Keratinocyte (primary cell): Measurements from ENCODE around the gene USHBP1. TPM values are rescaled to one million over a fixed set of nuclear protein-coding genes. Genes with fewer than 3 reads are reported as not detected.

Source experiments
- DNase-seq: peaks from one replicate; pipeline ENCODE4 v3.0.0-alpha.2; 2011; ENCODE audit warnings: low read depth, missing footprints, low spot score
- FAIRE-seq: peaks from 2 replicates; lab custom pipeline; 2011; peaks lifted over from hg19 to GRCh38; lab: Jason Lieb, UNC
- H2AFZ ChIP-seq: 2 replicates; pipeline ENCODE4 v1.6.0; 2012; ENCODE audit warnings: low read length, control low read depth, inconsistent platforms; ENCODE audit not compliant: control insufficient read depth
- H3K27ac ChIP-seq: 2 replicates; pipeline ENCODE4 v1.5.1; 2011; ENCODE audit warnings: low read length; ENCODE audit not compliant: control insufficient read depth, insufficient read depth
- H3K27me3 ChIP-seq: 3 replicates; pipeline ENCODE4 v1.6.0; 2011; ENCODE audit warnings: low read length; ENCODE audit not compliant: control insufficient read depth, insufficient read depth; ENCODE audit errors: extremely low read depth
- H3K36me3 ChIP-seq, 2 experiments: 2 replicates in 1 of 2; 3 replicates in 1 of 2; pipeline ENCODE4 v1.5.1; 2011; ENCODE audit warnings: low read length in 2 of 2, mild to moderate bottlenecking in 1 of 2; ENCODE audit not compliant: control insufficient read depth in 2 of 2, insufficient read depth in 2 of 2; ENCODE audit errors: extremely low read depth in 1 of 2
- H3K4me1 ChIP-seq: 3 replicates; pipeline ENCODE4 v1.5.1; 2011; ENCODE audit warnings: low read length; ENCODE audit not compliant: control insufficient read depth, insufficient read depth; ENCODE audit errors: extremely low read depth
- H3K4me2 ChIP-seq: 3 replicates; pipeline ENCODE4 v1.6.0; 2011; ENCODE audit warnings: low read depth, low read length; ENCODE audit not compliant: control insufficient read depth, insufficient read depth; ENCODE audit errors: extremely low read depth
- H3K4me3 ChIP-seq, 3 experiments: fragments of 200-600 bp in 1 of 3; sonication (generic) in 1 of 3; 2 replicates in 2 of 3; 3 replicates in 1 of 3; pipeline ENCODE4 v1.5.1; 2011 to 2016; ENCODE audit warnings: low read length in 3 of 3, mild to moderate bottlenecking in 3 of 3, control low read depth in 2 of 3, inconsistent platforms in 1 of 3, low read depth in 1 of 3, mixed read lengths in 1 of 3, mixed run types in 1 of 3, moderate library complexity in 1 of 3; ENCODE audit not compliant: control insufficient read depth in 2 of 3, insufficient read depth in 2 of 3; ENCODE audit errors: extremely low read depth in 1 of 3
- H3K79me2 ChIP-seq: 2 replicates; pipeline ENCODE4 v1.6.0; 2012; ENCODE audit warnings: low read length; ENCODE audit not compliant: control insufficient read depth, insufficient read depth
- H3K9ac ChIP-seq: 3 replicates; pipeline ENCODE4 v1.6.0; 2011; ENCODE audit warnings: low read length; ENCODE audit not compliant: control insufficient read depth, insufficient read depth; ENCODE audit errors: extremely low read depth
- H3K9me1 ChIP-seq: 3 replicates; pipeline ENCODE4 v1.6.0; 2011; ENCODE audit warnings: low read length; ENCODE audit not compliant: control insufficient read depth, insufficient read depth; ENCODE audit errors: extremely low read depth
- H3K9me3 ChIP-seq: 2 replicates; pipeline ENCODE4 v1.5.1; 2012; ENCODE audit warnings: low read depth, low read length; ENCODE audit not compliant: control insufficient read depth
- H4K20me1 ChIP-seq: 3 replicates; pipeline ENCODE4 v1.6.0; 2011; ENCODE audit warnings: low read length; ENCODE audit not compliant: control insufficient read depth, insufficient read depth; ENCODE audit errors: extremely low read depth
- EZH2 ChIP-seq: IDR thresholded peaks from one replicate; pipeline ENCODE4 v1.6.1; 2012; ENCODE audit warnings: inconsistent platforms, mild to moderate bottlenecking, low read length, moderate library complexity
- dilution Hi-C: fragments of 300-500 bp; cut with MboI; formaldehyde crosslinking; loops from one replicate; pipeline ENCODE4 v1.7.0; 2020; ENCODE audit warnings: low sequenced_read_pairs; ENCODE audit not compliant: extremely low pct_ligation_motif_present
- polyA plus RNA-seq, 5 experiments: library from polyadenylated mRNA; depleted of rRNA in 3 of 5; stranded (reverse) in 3 of 5; stranded (forward) in 1 of 5; unstranded in 1 of 5; fragments of >200 nt; gene quantifications; 1 replicate in 1 of 5; 2 replicates in 3 of 5; 3 replicates in 1 of 5; pipeline versions ENCODE4 v1.2.1 to v1.2.3, GENCODE V29; 2011 to 2012; ENCODE audit warnings: missing spikeins in 2 of 5, low read depth in 1 of 5, low replicate concordance in 1 of 5
- TF ChIP-seq, protein P1 (sequence below), 3 experiments: IDR thresholded peaks in 1 of 3; conservative IDR thresholded peaks in 1 of 3; optimal IDR thresholded peaks in 1 of 3; 2 replicates in 2 of 3; 3 replicates in 1 of 3; pipeline versions ENCODE3 to v1.5.1; 2011; ENCODE audit warnings: low read length in 3 of 3, mild to moderate bottlenecking in 3 of 3, moderate library complexity in 2 of 3, control low read depth in 1 of 3, inconsistent platforms in 1 of 3; ENCODE audit not compliant: insufficient read depth in 2 of 3; ENCODE audit errors: extremely low read depth in 1 of 3

USHBP1 gene
- polyA plus RNA-seq, 1 donor (not counting 4 experiments of a cell fraction or from before 2014, with no cell fraction given) = not detected

DNA sequence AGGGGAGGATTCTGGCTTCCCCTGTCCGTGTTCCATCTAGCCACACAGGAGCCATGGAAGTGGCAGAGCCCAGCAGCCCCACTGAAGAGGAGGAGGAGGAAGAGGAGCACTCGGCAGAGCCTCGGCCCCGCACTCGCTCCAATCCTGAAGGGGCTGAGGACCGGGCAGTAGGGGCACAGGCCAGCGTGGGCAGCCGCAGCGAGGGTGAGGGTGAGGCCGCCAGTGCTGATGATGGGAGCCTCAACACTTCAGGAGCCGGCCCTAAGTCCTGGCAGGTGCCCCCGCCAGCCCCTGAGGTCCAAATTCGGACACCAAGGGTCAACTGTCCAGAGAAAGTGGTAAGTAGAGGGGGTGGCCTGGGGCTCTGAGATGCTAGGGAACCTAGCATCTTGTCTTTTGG, 4.2 kb upstream of the USHBP1 start:
- Histone ChIP-seq H3K9ac (no peak overlapping the region), H3K79me2 (peaks cover 10% of the 10 kb centered on the region), H3K4me1 (peaks cover 8% of the 10 kb centered on the region), H2AFZ (no peak overlapping the region), H3K9me1 (no peaks in the 10 kb centered on the region), H3K9me3 (no peaks in the 10 kb centered on the region), H3K4me3 (no peak overlapping the region), H3K4me2 (no peak overlapping the region), H3K27ac (no peak overlapping the region), H4K20me1 (no peaks in the 10 kb centered on the region), H3K27me3 (no peaks in the 10 kb centered on the region), H3K36me3 (peaks cover 12 to 15% of the 10 kb centered on the region in 2 experiments)
- FAIRE-seq = no peak
- TF ChIP-seq, protein P1, sequence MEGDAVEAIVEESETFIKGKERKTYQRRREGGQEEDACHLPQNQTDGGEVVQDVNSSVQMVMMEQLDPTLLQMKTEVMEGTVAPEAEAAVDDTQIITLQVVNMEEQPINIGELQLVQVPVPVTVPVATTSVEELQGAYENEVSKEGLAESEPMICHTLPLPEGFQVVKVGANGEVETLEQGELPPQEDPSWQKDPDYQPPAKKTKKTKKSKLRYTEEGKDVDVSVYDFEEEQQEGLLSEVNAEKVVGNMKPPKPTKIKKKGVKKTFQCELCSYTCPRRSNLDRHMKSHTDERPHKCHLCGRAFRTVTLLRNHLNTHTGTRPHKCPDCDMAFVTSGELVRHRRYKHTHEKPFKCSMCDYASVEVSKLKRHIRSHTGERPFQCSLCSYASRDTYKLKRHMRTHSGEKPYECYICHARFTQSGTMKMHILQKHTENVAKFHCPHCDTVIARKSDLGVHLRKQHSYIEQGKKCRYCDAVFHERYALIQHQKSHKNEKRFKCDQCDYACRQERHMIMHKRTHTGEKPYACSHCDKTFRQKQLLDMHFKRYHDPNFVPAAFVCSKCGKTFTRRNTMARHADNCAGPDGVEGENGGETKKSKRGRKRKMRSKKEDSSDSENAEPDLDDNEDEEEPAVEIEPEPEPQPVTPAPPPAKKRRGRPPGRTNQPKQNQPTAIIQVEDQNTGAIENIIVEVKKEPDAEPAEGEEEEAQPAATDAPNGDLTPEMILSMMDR (optimal IDR thresholded peaks at IDR 0.05 in 1 of 3, IDR thresholded peaks at IDR 0.05 in 1 of 3, conservative IDR thresholded peaks at IDR 0.05 in 1 of 3; ENCODE audit: extremely low read depth in 1 of 3, insufficient read depth in 2 of 3, low read length in 3 of 3) = no peak
- TF ChIP-seq EZH2 = no peak
- DNase-seq = no peak
- dilution Hi-C loops = no loop called here

GRCh38 chr19:17266975-17267788, 2.6 kb upstream of the USHBP1 start, which contains the start of gene BABAM1:
Gene BABAM1 (plus strand): TSS chr19:17267443. CDS start chr19:17268807, 1,364 bp downstream.
- TF ChIP-seq EZH2 = no peak
- TF ChIP-seq, protein P1 (optimal IDR thresholded peaks at IDR 0.05 in 1 of 3, IDR thresholded peaks at IDR 0.05 in 1 of 3, conservative IDR thresholded peaks at IDR 0.05 in 1 of 3; ENCODE audit: extremely low read depth in 1 of 3, insufficient read depth in 2 of 3, low read length in 3 of 3) = no peak
- peak; percentile 88 for FAIRE-seq
- peaks cover 10% of the 10 kb centered on the region for H3K79me2 ChIP-seq
- peak within 1 kb of the TSS; percentile 91 for H3K27ac ChIP-seq
- no peaks in the 10 kb centered on the region for H3K27me3 ChIP-seq
- H3K9me1 ChIP-seq = no peaks in the 10 kb centered on the region
- dilution Hi-C loops = no loop called here
- peaks cover 8% of the 10 kb centered on the region for H3K4me1 ChIP-seq
- peak; percentile 94 for DNase-seq
- H2AFZ ChIP-seq = peak within 1 kb of the TSS; percentile 93
- H4K20me1 ChIP-seq = no peaks in the 10 kb centered on the region
- H3K9ac ChIP-seq = peak within 1 kb of the TSS; percentile 92
- peak within 1 kb of the TSS; percentile 61 to 93 (median 90) for H3K4me3 ChIP-seq
- H3K36me3 ChIP-seq = peaks cover 10 to 12% of the 10 kb centered on the region in 2 experiments
- peak within 1 kb of the TSS; percentile 99 for H3K4me2 ChIP-seq
- H3K9me3 ChIP-seq = no peaks in the 10 kb centered on the region
